Suprapubic skin (tissue), 4 donors: Measurements from ENCODE around the gene F10. TPM values are rescaled to one million over a fixed set of nuclear protein-coding genes. Genes with fewer than 3 reads are reported as not detected.

ENCODE experiments used
- DNase-seq, 2 donors: peaks; one replicate each; pipeline ENCODE4 v3.0.0-alpha.2; 2019; ENCODE audit warnings: low spot score in 2 of 2
- H3K27ac ChIP-seq: fragments of 200-600 bp; sonication (generic); one replicate; pipeline ENCODE4 v1.5.1; 2019
- H3K27me3 ChIP-seq: fragments of 200-600 bp; sonication (generic); one replicate; pipeline ENCODE4 v1.5.1; 2019
- H3K36me3 ChIP-seq: fragments of 200-600 bp; sonication (generic); one replicate; pipeline ENCODE4 v1.5.1; 2019
- H3K4me1 ChIP-seq: fragments of 200-600 bp; sonication (generic); one replicate; pipeline ENCODE4 v1.5.1; 2019
- H3K4me3 ChIP-seq: fragments of 200-600 bp; sonication (generic); one replicate; pipeline ENCODE4 v1.5.1; 2019; ENCODE audit warnings: mild to moderate bottlenecking
- H3K9me3 ChIP-seq: fragments of 200-600 bp; sonication (generic); one replicate; pipeline ENCODE4 v1.5.1; 2019
- CTCF ChIP-seq, 2 donors: fragments of 200-600 bp in 1 of 2; fragments of 450-650 bp in 1 of 2; sonication (generic) in 1 of 2; IDR thresholded peaks; one replicate each; pipeline ENCODE4 v1.5.1; 2016 to 2019; ENCODE audit warnings: antibody characterized with exemption in 2 of 2, mild to moderate bottlenecking in 1 of 2, moderate library complexity in 1 of 2
- EP300 ChIP-seq: sonication (generic); formaldehyde crosslinking; IDR thresholded peaks from one replicate; pipeline ENCODE4 v1.6.1; 2017; ENCODE audit warnings: antibody characterized with exemption
- POLR2A ChIP-seq, 2 donors: fragments of 450-650 bp; IDR thresholded peaks; one replicate each; pipeline ENCODE4 v1.6.1; 2017; ENCODE audit warnings: antibody characterized with exemption in 2 of 2, mild to moderate bottlenecking in 2 of 2, moderate library complexity in 2 of 2
- POLR2AphosphoS5 ChIP-seq, 3 donors: sonication (generic); formaldehyde crosslinking; IDR thresholded peaks; one replicate each; pipeline ENCODE4 v1.6.1; 2017; ENCODE audit warnings: antibody characterized with exemption in 3 of 3
- WGBS: methylation state at CpG from one replicate; pipeline ENCODE4 v1.1.5; 2018; 5-methylcytosine and 5-hydroxymethylcytosine counted together
- total RNA-seq, 4 donors: library from RNA; depleted of rRNA; stranded (reverse); fragments of >200 nt; gene quantifications; one replicate each; pipeline ENCODE4 v1.1.0, GENCODE V29; 2016

Gene F10
- total RNA-seq, 4 donors from 2014 or later = 4.9 to 7.8 (median 6.7) TPM

GRCh38 chr13:113094410-113094800 lies 28.2 kb upstream of the F10 start:
- H3K4me1 ChIP-seq = no peaks in the 10 kb centered on the region

GRCh38 chr13:113095146-113096051 lies 27.2 kb upstream of the F10 start:
- Histone ChIP-seq H3K9me3 (no peaks in the 10 kb centered on the region), H3K4me1 (no peaks in the 10 kb centered on the region), H3K27me3 (no peaks in the 10 kb centered on the region), H3K4me3 (no peak overlapping the region), H3K27ac (no peak overlapping the region), H3K36me3 (peaks cover 15% of the 10 kb centered on the region)
- DNase-seq = no peak
- no peak for TF ChIP-seq CTCF (IDR thresholded peaks at IDR 0.05)
- 91% methylated on average over 17 of the region's 25 CpGs for WGBS

More at GRCh38 chr13:113094410-113094800, 28.2 kb upstream of the F10 start:
- Histone ChIP-seq H3K27me3 (no peaks in the 10 kb centered on the region), H3K27ac (no peak overlapping the region), H3K4me3 (no peak overlapping the region), H3K36me3 (peaks cover 24% of the 10 kb centered on the region), H3K9me3 (no peaks in the 10 kb centered on the region)
- no peak for DNase-seq
- 94% methylated on average over 6 of the region's 14 CpGs for WGBS
- TF ChIP-seq CTCF (IDR thresholded peaks at IDR 0.05) (no peak), POLR2A (IDR thresholded peaks at IDR 0.05) (no peak), POLR2AphosphoS5 (IDR thresholded peaks at IDR 0.05) (no peak), EP300 (no peak)

- Histone ChIP-seq H3K36me3 (peaks cover 9% of the 10 kb centered on the region), H3K4me1 (no peaks in the 10 kb centered on the region), H3K9me3 (no peaks in the 10 kb centered on the region), H3K27me3 (no peaks in the 10 kb centered on the region), H3K4me3 (no peak overlapping the region), H3K27ac (no peak overlapping the region)
- DNase-seq = no peak
- WGBS = 95% methylated on average over 25 of the region's 61 CpGs
- TF ChIP-seq POLR2AphosphoS5 (IDR thresholded peaks at IDR 0.05) (no peak), POLR2A (IDR thresholded peaks at IDR 0.05) (no peak), CTCF (IDR thresholded peaks at IDR 0.05) (no peak), EP300 (no peak)
These were observed 26.4 kb upstream of the F10 start for GRCh38 chr13:113096052-113096744.

GRCh38 chr13:113096745-113097305 lies 25.8 kb upstream of the F10 start:
- Histone ChIP-seq H3K4me3 (no peak overlapping the region), H3K9me3 (no peaks in the 10 kb centered on the region), H3K27ac (no peak overlapping the region), H3K27me3 (no peaks in the 10 kb centered on the region), H3K4me1 (no peaks in the 10 kb centered on the region), H3K36me3 (peaks cover 9% of the 10 kb centered on the region)
- TF ChIP-seq POLR2AphosphoS5 (IDR thresholded peaks at IDR 0.05) = no peak
- no peak for TF ChIP-seq POLR2A (IDR thresholded peaks at IDR 0.05)
- TF ChIP-seq EP300 = no peak
- TF ChIP-seq CTCF (IDR thresholded peaks at IDR 0.05) = no peak
- DNase-seq = no peak
- 94% methylated on average over 4 of the region's 52 CpGs for WGBS

- no peak for TF ChIP-seq POLR2A (IDR thresholded peaks at IDR 0.05)
- TF ChIP-seq POLR2AphosphoS5 (IDR thresholded peaks at IDR 0.05) = no peak
- no peak for TF ChIP-seq CTCF (IDR thresholded peaks at IDR 0.05)
- no peak for TF ChIP-seq EP300
- 83% methylated on average over 7 of the region's 7 CpGs for WGBS
- DNase-seq = no peak
These were observed 24.9 kb upstream of the F10 start for GRCh38 chr13:113097651-113098050.

More at GRCh38 chr13:113097651-113098050, 24.9 kb upstream of the F10 start:
- Histone ChIP-seq H3K27me3 (no peaks in the 10 kb centered on the region), H3K36me3 (peaks cover 9% of the 10 kb centered on the region), H3K9me3 (no peaks in the 10 kb centered on the region), H3K4me3 (no peak overlapping the region), H3K4me1 (no peaks in the 10 kb centered on the region), H3K27ac (no peak overlapping the region)
